ENCODE results near the gene PTPRQ.
"Not testable (repeated sequence)": the region's sequence is repeated elsewhere in the genome, so short reads cannot be mapped to it uniquely, and the experiment has no call there.

PTPRQ gene, protein sequence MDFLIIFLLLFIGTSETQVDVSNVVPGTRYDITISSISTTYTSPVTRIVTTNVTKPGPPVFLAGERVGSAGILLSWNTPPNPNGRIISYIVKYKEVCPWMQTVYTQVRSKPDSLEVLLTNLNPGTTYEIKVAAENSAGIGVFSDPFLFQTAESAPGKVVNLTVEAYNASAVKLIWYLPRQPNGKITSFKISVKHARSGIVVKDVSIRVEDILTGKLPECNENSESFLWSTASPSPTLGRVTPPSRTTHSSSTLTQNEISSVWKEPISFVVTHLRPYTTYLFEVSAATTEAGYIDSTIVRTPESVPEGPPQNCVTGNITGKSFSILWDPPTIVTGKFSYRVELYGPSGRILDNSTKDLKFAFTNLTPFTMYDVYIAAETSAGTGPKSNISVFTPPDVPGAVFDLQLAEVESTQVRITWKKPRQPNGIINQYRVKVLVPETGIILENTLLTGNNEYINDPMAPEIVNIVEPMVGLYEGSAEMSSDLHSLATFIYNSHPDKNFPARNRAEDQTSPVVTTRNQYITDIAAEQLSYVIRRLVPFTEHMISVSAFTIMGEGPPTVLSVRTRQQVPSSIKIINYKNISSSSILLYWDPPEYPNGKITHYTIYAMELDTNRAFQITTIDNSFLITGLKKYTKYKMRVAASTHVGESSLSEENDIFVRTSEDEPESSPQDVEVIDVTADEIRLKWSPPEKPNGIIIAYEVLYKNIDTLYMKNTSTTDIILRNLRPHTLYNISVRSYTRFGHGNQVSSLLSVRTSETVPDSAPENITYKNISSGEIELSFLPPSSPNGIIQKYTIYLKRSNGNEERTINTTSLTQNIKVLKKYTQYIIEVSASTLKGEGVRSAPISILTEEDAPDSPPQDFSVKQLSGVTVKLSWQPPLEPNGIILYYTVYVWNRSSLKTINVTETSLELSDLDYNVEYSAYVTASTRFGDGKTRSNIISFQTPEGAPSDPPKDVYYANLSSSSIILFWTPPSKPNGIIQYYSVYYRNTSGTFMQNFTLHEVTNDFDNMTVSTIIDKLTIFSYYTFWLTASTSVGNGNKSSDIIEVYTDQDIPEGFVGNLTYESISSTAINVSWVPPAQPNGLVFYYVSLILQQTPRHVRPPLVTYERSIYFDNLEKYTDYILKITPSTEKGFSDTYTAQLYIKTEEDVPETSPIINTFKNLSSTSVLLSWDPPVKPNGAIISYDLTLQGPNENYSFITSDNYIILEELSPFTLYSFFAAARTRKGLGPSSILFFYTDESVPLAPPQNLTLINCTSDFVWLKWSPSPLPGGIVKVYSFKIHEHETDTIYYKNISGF (N-terminal part only)

DNA sequence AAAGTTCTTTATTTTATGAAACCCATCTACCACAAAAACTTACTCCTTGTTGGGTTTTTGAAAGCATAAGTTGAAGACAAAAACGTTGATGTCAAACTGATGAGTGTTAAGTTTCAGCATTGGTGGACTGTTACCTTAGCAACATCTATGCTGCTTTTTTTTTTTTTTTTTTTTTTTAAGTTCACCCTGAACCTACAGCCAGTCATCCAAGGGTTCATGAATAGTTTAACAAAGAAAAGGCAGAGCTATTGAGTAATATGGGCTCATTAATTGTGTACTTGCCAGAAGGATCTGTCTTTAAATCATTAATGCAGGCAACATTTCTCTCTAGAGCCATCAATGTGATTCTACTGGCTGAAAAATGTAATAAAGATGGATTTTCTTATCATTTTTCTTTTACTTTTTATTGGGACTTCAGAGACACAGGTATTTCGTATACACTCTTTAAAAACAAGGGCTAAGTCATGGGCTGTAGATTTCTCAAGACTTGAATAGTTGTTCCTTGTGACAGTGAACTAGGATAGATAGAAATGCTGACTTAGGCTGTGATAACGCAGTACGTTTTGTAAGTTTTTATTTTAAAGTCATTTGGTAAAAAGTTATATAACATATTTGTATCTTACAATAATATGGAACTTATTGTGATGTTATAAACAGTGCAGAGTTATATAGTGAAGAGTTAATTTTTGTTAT, at the start of gene PTPRQ:
PTPRQ (plus strand) TSS at position 262 of the 693 bp plus-strand sequence; CDS start at position 373, 111 bp downstream.
- no peak for DNase-seq (ENCODE audit: low spot score)

DNA sequence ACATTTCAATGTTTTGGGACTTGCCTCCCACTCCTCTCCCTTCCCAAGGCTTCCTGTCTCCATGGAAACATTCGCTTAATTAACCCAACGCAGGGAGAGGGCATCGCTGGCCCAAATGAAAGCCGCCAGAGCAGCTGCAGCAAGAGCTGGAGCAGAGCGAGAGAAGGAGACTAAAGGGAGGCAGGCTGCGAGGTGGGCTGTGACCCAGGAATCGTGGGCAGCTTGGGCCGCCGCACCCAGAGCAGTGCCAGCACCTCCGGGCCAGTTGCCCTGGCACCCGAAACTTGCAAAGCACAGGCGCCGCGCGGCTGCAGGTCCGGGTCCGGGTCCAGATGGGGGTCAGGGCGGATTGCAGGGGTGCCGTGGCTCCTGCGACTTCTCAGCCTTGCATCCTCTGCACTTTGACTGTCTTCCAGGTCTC, 43.5 kb upstream of the PTPRQ start:
- DNase-seq (ENCODE audit: low spot score): peak; percentile 35

DNA sequence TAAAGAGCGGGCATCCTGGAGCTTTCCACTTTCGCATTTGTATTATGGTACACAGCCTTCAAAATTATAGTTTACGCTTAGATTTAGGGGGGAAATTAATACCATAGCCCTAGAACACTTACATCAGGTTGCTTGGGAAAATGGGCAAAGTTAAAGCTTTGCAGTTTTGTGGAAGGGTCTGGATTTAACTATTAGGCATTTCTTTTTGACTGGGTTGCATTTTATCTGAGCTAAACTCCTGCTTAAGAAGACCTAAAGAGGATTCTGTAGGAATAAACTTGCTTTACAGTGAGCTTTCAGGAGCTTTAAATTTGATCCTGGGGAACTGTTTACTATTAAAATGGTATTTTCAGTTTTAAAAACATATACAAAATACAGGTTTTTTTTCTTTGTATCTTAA, 42.8 kb upstream of the PTPRQ start:
- no peak for DNase-seq (ENCODE audit: low spot score)

DNA sequence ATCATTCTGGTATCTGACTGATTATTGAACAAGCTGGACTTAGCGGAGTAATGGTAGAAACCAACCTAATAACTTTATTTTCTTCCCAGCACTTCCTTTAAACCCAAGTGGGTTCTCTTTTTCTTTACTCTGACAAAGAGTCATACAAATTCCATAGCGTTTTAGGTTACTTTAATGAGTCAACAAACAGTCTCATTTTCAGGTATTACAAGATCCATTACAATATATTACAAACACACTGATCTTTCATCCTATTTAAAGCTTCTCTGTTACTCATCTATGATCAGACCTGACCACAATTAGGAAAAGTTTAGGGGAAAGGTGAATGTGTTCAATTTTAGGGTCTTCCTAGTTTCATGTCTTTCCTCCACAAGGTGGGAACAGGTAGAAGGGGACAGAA, 39.4 kb upstream of the PTPRQ start:
- no peak for DNase-seq (ENCODE audit: low spot score)

DNA sequence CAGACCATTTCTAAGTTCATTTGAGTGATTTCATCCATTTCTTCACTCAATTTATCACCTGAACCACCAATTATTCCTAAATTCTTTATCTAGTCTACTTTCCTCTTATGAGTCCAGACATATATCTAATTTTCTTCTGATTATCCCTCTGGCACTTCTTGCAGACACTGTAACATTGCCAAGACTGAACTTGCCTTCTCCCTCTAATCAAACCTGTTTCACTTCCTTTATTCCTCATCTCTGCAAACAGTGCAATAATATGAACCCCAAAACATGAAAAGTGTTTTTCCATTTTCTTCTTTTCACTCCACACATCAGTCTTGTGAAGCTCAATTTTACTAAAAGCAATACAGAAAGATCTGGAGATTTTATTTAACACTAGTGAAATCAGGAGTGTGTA, 37.8 kb upstream of the PTPRQ start:
- no peak for DNase-seq (ENCODE audit: low spot score)

DNA sequence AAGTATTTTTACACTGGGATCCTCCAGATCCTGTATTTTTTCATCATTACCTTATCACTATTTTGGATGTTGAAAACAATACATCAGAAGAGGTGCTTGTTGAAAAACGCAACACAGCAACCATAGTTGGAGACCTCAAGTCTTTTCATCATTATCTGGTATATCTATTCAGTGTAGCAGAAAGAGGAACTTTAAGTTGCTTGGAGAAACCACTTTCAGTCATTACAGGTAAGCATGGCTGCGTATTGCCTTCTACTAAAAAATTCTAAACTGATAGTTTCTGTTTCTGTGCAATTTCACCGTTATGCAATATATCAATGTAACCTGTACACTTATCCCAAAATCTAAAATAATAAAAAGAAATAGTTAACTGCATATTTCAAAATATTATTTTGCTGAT, 32.2 kb upstream of the PTPRQ start:
- DNase-seq (ENCODE audit: low spot score): no peak

DNA sequence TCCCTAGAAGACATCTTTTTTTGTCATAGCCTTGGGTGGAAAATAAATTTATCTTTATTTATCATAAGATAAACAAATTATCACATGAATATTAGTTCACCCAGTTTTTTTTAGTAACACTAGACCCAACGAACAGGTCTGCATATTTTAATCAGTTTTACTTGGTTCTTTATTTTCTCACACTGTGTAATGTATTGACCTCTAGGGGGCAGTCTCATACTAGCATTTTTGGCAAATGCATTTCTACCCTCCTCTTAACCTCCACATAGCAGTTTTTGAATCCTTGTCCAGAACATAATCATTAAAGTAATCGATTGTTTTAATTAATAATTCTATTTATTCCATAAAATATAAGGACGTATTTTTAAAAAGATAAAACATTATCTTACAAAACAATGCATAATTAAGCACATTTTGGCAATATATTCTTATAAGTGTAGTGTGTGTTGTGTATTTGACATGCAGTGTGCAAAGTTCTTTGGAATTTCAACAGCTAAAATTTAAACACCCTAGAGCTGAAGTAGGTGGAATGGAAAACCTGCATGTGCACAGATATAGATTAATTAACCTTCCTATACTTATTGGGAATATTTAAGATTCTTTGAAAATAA, 31.6 kb upstream of the PTPRQ start:
- peak; percentile 30 for DNase-seq (ENCODE audit: low spot score)

DNA sequence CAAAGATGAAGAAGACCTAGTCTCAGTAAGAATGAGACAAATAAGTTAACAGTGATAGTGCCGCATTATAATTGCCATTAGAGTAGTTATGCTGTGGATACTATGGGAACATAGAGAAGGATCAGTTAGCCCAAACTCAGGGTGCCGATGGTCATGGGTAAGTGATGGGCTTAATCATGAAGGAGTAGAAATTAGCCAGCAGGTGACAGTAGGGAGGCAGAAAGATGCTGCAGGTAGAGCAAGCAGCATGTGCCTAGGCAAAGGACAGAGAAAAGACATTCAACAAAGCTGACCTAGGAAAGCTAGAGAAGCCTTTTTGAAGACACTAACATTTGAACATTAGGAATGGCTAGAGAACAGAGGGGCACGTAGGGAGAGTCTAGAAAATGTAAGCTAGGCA, 30.6 kb upstream of the PTPRQ start:
- DNase-seq (ENCODE audit: low spot score): no peak

DNA sequence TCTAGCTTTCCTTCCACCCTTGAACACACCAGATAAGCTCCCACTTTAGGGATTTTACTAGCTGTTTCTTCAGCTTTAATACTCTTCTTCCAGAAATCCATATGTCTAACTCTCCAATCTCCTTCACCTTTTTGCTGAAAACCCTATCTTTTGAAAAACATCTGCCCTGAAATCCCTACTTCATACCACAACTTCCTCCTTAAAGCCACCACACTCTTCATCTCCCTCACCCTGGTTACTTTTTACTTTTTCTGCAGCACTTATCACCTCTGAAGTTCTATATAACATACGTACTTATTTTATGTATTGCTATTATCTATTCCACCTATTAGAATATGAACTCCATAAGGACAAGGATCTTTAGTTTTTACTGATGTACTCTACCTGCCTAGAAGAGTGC, 28.6 kb upstream of the PTPRQ start:
- DNase-seq (ENCODE audit: low spot score): no peak

DNA sequence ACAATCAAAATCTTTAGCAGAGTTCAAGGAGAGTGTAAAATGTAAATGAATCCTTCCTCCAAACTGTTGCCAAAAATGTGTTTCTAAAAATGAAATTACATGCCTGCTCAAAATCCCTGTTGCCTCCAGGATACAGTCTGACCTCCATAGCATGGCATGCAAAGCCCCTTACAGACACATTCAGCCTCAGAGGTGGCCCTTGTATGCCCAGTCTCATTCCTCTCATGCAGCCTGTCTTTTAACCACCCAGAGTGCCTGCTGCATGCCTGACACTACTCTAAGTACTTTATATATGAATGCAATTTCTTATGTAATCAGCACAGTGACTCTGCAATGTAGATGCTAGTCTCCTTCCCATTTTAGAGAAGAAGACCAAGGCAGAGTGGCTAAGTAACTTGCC, 24.4 kb upstream of the PTPRQ start:
- DNase-seq (ENCODE audit: low spot score): no peak

DNA sequence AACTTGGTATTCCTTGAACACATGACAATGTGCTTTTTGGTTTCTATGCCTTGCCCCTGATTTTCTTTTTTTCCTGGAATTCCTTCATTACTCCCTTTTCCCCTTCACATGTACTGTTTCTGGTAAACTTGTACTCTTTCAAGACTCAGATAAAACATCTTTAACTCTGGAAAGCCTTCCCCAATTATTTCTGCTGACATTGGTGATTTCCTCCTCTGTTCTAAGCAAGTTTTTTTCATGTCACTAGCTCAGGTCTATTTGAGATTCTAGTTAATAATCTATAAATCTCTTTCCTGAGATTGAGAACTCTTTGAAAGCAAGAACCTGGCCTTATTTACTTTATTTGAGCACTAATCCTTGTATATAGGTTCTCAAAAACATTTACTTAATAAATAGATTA, 24.0 kb upstream of the PTPRQ start:
- no peak for DNase-seq (ENCODE audit: low spot score)

DNA sequence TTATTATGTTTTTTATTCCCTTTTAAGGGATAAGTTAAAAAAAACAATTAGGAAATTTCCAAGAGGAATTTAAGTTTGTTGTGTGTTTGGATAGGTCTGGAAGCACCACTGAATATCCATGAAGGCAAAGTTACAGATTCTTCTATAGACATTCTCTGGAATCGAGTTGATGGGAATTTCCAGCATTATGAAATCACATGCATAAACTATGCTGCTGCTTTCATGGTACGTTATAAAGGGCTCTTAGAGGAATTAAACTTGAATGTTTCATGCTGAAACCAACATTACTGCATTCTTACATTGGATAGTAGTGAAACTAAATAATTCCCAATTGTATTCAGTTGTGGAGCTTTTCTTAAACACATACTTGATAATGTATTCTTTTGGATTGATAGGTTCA, 21.5 kb upstream of the PTPRQ start:
- DNase-seq (ENCODE audit: low spot score): no peak

DNA sequence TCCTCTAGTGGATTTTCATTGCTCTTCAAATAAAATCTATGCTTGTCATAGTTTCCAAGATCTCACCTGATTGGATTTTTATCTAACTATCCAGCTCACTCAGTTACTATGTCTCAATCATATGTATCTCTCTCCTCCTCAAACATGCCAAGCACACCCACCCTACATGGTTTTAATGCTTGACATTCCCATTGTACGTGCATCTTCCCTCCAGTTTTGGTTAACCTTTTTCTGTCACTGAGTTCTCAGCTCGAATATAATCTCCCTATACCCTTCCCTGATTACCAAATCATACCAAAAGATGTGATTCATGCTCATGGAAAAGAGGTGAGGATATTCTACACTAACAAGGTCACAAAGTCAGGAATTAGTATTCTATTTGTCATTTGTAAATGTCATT, 12.0 kb upstream of the PTPRQ start:
- no peak for DNase-seq (ENCODE audit: low spot score)

DNA sequence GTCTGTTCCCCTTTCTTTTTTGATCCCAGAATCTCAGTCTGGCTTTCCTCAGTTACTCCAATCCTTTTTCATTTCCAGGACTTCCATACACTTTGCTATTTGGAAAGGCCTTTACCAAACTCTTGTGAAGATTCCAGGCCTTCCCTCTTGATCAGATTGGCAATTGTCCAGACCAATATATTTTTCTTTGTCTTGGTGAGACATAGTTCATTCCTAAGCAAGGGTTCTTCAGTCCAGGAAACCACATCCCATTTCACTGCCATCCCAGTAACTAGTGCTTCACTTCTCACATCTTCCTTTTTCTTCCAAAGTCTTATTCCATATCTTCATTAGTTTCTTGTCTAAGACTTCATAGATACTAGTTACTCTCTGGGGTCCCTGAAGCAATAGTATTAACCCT, 2.1 kb upstream of the PTPRQ start:
- DNase-seq (ENCODE audit: low spot score): no peak

DNA sequence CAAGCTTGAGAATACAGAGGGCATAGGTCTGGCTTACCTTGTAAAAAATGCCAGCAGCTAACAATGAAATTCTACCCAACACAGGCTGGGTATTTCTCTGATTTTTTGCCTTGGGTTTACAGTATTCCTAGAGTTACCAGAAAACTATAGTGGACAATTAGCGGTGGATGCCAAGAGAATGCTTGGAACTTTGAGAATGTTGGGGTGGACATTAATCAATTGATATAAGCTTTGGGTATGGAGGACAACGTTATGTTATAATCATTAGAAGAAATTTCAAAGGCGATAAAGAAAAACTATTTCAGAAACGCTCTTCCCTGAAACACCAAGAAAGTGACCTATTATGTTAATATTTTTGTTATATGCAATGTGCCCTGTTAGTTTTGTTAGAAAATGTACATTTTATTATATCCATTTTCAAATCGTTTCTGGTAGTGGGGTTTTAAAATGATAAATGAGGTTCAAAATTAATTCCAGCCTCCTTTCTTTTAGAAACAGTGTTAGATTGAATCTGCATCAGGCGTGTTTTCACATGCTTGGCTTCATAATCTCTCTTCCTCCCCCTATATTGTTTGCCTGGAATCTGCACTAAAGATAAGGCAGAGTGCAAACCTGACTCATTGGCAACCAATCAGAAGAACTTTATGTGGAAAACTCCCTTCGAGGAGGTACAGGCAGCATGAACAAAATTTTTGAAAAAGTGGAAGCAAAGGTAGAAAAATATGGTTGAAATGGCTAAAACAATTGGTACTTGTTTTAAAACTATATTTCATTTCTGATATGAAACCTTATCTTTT, 1.4 kb upstream of the PTPRQ start:
- DNase-seq (ENCODE audit: low spot score): no peak

DNA sequence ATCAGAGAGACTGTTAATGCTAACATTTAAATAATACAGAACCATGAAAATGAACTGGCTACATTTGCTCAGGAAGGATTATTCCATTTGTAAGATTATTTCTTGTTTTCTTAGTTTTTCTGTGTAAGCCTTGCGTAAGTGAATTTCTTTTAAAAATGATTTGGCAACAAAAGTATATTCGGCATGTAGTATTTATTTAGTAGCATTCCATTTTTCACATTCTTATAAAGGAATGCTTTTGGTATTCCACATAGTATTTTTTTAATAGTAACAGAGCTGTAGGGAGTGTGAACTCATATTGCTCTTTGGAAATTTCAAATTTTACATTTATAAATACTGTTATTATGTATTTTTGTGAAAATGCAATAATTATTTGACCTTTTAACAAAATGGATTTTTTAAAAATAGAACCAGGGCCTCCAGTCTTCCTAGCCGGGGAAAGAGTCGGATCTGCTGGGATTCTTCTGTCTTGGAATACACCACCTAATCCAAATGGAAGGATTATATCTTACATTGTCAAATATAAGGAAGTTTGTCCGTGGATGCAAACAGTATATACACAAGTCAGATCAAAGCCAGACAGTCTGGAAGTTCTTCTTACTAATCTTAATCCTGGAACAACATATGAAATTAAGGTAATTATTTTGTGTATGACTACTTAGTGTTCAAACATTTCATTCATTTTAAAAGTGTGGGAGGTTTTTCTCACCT, 1.2 kb downstream of the PTPRQ start:
- no peak for DNase-seq (ENCODE audit: low spot score)

DNA sequence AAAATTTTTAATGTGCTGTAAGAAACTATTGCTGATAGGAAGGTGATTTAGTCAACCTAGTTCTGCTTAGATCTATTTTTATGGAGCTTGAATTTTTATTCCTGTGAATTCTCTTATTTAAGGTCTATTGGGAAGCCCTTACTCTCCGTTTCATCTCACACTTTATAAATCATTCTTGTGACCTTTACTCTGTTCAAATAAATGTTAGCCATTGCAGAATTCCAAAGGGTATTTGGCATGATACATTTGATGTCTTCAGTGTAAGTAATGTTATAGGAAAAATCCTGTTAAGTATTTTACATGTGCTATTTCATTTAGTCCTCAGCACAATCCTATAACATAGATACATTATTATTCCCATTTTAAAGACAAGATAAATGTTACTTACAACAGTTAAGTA, 12.5 kb downstream of the PTPRQ start:
- DNase-seq (ENCODE audit: low spot score): no peak

DNA sequence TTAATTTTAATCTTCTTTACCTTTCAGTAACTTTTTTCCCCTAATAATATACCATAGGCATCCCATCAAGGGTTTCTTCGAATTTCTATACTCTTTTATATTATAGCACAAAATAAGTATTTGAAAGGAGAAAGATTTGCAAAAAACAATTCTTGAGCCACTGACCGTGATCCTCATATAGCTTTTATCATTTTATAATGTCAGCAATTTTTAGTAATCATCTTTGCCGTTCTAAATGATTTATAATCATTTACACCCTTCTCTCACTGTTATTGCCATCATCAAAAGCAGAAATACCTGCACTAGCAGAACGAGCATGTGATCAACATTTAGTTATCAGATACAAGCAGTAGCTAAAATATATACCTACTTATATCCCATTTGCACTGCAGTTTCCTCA, 16.9 kb downstream of the PTPRQ start:
- no peak for DNase-seq (ENCODE audit: low spot score)

DNA sequence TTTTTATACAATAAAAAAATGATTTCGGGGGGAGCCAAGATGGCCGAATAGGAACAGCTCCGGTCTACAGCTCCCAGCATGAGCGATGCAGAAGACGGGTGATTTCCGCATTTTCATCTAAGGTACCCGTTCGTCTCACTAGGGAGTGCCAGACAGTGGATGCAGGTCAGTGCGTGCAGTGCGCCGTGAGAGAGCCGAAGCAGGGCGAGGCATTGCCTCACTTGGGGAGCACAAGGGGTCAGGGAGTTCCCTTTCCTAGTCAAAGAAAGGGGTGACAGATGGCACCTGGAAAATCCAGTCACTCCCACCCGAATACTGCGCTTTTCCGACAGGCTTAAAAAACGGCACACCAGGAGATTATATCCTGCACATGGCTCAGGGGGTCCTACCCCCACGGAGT, 17.8 kb downstream of the PTPRQ start:
- not testable (repeated sequence) for DNase-seq (ENCODE audit: low spot score)

DNA sequence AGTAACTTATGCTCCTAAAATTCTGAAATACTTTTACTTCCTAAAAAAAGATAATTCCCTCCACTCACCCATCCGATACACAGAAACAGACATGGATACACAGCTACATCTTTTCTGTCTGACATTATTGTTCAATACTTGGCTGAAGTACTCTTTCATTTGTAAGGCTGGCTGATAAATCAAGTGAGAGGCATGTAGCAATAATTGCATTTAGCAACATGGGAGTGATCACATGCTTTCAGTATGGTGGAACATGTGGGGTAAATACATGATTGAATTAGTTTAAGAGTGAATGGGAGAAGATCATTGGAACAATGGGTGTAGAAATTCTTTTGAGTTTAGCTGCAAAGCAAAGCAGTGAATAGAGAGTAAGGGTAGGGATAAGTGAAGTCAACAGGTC, 25.6 kb downstream of the PTPRQ start:
- DNase-seq (ENCODE audit: low spot score): no peak

All from D341Med (cell line).